ENCODE results near the gene BET1L. TPM values are rescaled to one million over a fixed set of nuclear protein-coding genes. Genes with fewer than 3 reads are reported as not detected.
A peak's percentile ranks its signal among the peaks of the same experiment; 100 is the strongest.

BET1L gene
- total and polyA plus RNA-seq, 3 donors from 2014 or later, result 43.7 to 79.9 (median 47.5) TPM

- intact Hi-C loops (cut with DNase I; ENCODE audit: low total_unique reads), result no loop called here
- TF ChIP-seq CTCF (IDR thresholded peaks at IDR 0.05), result no peak
- TF ChIP-seq POLR2A (IDR thresholded peaks at IDR 0.05), result no peak
- Histone ChIP-seq H3K27me3 (no peaks in the 10 kb centered on the region), H3K4me3 (no peak overlapping the region), H3K27ac (no peak overlapping the region), H3K4me1 (peaks cover 2% of the 10 kb centered on the region), H3K9me3 (no peaks in the 10 kb centered on the region), H3K36me3 (ENCODE audit: low read depth, missing control alignments) (no peaks in the 10 kb centered on the region)
- WGBS, 2 donors, result 81 to 93% methylated on average over 1 to 13 of the region's 13 CpGs
- DNase-seq, result peak; percentile 12
Observed at GRCh38 chr11:200224-201003, 6.8 kb downstream of the BET1L start.

- Histone ChIP-seq H3K36me3 (ENCODE audit: low read depth, missing control alignments) (no peaks in the 10 kb centered on the region), H3K4me1 (no peaks in the 10 kb centered on the region), H3K4me3 (no peak overlapping the region), H3K9me3 (no peaks in the 10 kb centered on the region), H3K27me3 (no peaks in the 10 kb centered on the region), H3K27ac (no peak overlapping the region)
- intact Hi-C loops (cut with DNase I; ENCODE audit: low total_unique reads), result no loop called here
- 88 to 90% methylated on average over 8 of the region's 8 CpGs for WGBS, 2 donors
- TF ChIP-seq POLR2A (IDR thresholded peaks at IDR 0.05) (no peak), CTCF (IDR thresholded peaks at IDR 0.05) (no peak)
- peak; percentile 12 for DNase-seq
Observed at GRCh38 chr11:199782-200181, 7.4 kb downstream of the BET1L start.

GRCh38 chr11:199004-199581 lies 8.1 kb downstream of the BET1L start:
- Histone ChIP-seq H3K9me3 (no peaks in the 10 kb centered on the region), H3K27ac (no peak overlapping the region), H3K4me3 (no peak overlapping the region), H3K36me3 (ENCODE audit: low read depth, missing control alignments) (no peaks in the 10 kb centered on the region), H3K4me1 (no peaks in the 10 kb centered on the region), H3K27me3 (no peaks in the 10 kb centered on the region)
- WGBS, 2 donors, result 69 to 81% methylated on average over 9 to 10 of the region's 13 CpGs
- intact Hi-C loops (cut with DNase I; ENCODE audit: low total_unique reads), result no loop called here
- TF ChIP-seq POLR2A (IDR thresholded peaks at IDR 0.05), result no peak
- TF ChIP-seq CTCF (IDR thresholded peaks at IDR 0.05), result no peak
- peak; percentile 12 for DNase-seq

GRCh38 chr11:198236-198806 lies 8.9 kb downstream of the BET1L start:
- H3K4me3 ChIP-seq, result no peak overlapping the region
- TF ChIP-seq CTCF (IDR thresholded peaks at IDR 0.05) (no peak), POLR2A (IDR thresholded peaks at IDR 0.05) (no peak)
- peak; percentile 11 for DNase-seq
- no peaks in the 10 kb centered on the region for H3K9me3 ChIP-seq
- 88 to 95% methylated on average over 9 to 20 of the region's 21 CpGs for WGBS, 2 donors
- H3K4me1 ChIP-seq, result no peaks in the 10 kb centered on the region
- H3K36me3 ChIP-seq (ENCODE audit: low read depth, missing control alignments), result no peaks in the 10 kb centered on the region
- H3K27me3 ChIP-seq, result no peaks in the 10 kb centered on the region
- no peak overlapping the region for H3K27ac ChIP-seq
- intact Hi-C loops (cut with DNase I; ENCODE audit: low total_unique reads), result no loop called here
